K562 (cell line): ENCODE measurements around the gene ARHGEF40. TPM values are rescaled to one million over a fixed set of nuclear protein-coding genes. Genes with fewer than 3 reads are reported as not detected.
A peak's percentile ranks its signal among the peaks of the same experiment; 100 is the strongest.

Experiments used
- BRF2 ChIP-seq: IDR thresholded peaks from 3 replicates; pipeline ENCODE4 v1.6.1; 2011; ENCODE audit warnings: borderline replicate concordance, mild to moderate bottlenecking; ENCODE audit not compliant: insufficient read length, insufficient read depth
- COPS2 ChIP-seq: fragments of 450-650 bp; conservative IDR thresholded peaks from 2 replicates; pipeline ENCODE4 v1.6.1; 2016; ENCODE audit warnings: mild to moderate bottlenecking, moderate library complexity
- DMBX1 ChIP-seq: fragments of 250-450 bp; sonication (Bioruptor Pico); IDR thresholded peaks from 2 replicates; pipeline ENCODE4 v1.8.0; 2022; ENCODE audit warnings: inconsistent platforms, mild to moderate bottlenecking, moderate library complexity, borderline replicate concordance
- HINFP ChIP-seq: fragments of 450-650 bp; conservative IDR thresholded peaks from 2 replicates; pipeline ENCODE4 v1.6.1; 2016; ENCODE audit warnings: missing genetic modification characterization, low read depth, mild to moderate bottlenecking, control low read depth, missing compliant biosample characterization
- HMGN3 ChIP-seq: IDR thresholded peaks from 2 replicates; pipeline ENCODE4 v1.6.1; 2011; ENCODE audit warnings: borderline replicate concordance, low read depth, mild to moderate bottlenecking, mixed read lengths, low read length; ENCODE audit not compliant: insufficient read length; ENCODE audit errors: extremely low read depth
- IFI16 ChIP-seq: fragments of 250-450 bp; sonication (Bioruptor Pico); IDR thresholded peaks from 2 replicates; pipeline ENCODE4 v2.1.2; 2022; ENCODE audit warnings: mild to moderate bottlenecking, inconsistent platforms
- NCOA6 ChIP-seq: fragments of 450-650 bp; IDR thresholded peaks from 2 replicates; pipeline ENCODE4 v1.6.1; 2017; ENCODE audit warnings: mild to moderate bottlenecking
- NR4A1 ChIP-seq, 2 experiments: fragments of 250-450 bp in 1 of 2; fragments of 450-650 bp in 1 of 2; sonication (Bioruptor Pico) in 1 of 2; IDR thresholded peaks; 2 replicates each; pipeline versions ENCODE4 v1.4.0 to v1.6.1; 2016 to 2020; ENCODE audit warnings: mild to moderate bottlenecking in 2 of 2, missing compliant biosample characterization in 1 of 2, missing genetic modification characterization in 1 of 2, moderate library complexity in 1 of 2
- OTX1 ChIP-seq: fragments of 450-650 bp; formaldehyde crosslinking; IDR thresholded peaks from 2 replicates; pipeline ENCODE4 v1.4.0; 2022; ENCODE audit warnings: mild to moderate bottlenecking
- POLR2G ChIP-seq: fragments of 200-400 bp; formaldehyde crosslinking; IDR thresholded peaks from 2 replicates; pipeline ENCODE4 v1.6.1; 2017; ENCODE audit warnings: low read depth, mild to moderate bottlenecking, antibody characterized with exemption, low read length, moderate library complexity
- POU5F1 ChIP-seq: fragments of 150-350 bp; IDR thresholded peaks from 2 replicates; pipeline ENCODE4 v1.6.1; 2014; ENCODE audit warnings: borderline replicate concordance, low read length, low read depth, mild to moderate bottlenecking; ENCODE audit not compliant: partially characterized antibody
- SPI1 ChIP-seq: IDR thresholded peaks from 2 replicates; pipeline ENCODE4 v1.6.1; 2011; ENCODE audit warnings: low read depth, low read length, control low read depth, borderline replicate concordance
- ZBTB8A ChIP-seq: fragments of 450-650 bp; IDR thresholded peaks from 2 replicates; pipeline ENCODE4 v1.6.1; 2018; ENCODE audit warnings: mild to moderate bottlenecking, moderate library complexity; ENCODE audit not compliant: partially characterized antibody
- ZNF395 ChIP-seq: fragments of 200-800 bp; sonication (Bioruptor generic); IDR thresholded peaks from 2 replicates; pipeline ENCODE4 v1.6.1; 2017; ENCODE audit warnings: missing genetic modification characterization, missing compliant biosample characterization
- polyA plus RNA-seq, 8 experiments: library from polyadenylated mRNA; depleted of rRNA in 4 of 8; stranded (reverse) in 5 of 8; unstranded in 3 of 8; fragments of >200 nt; fragmentation: Nextera tagmentation in 2 of 8; fragmentation: Illumina TruSeq in 1 of 8; extraction: Ambion mirVana in 2 of 8; extraction: Trizol in 1 of 8; gene quantifications; 2 replicates each; pipeline versions ENCODE4 v1.2.1 to v1.2.3, GENCODE V29; 2011 to 2014; ENCODE audit warnings: inconsistent platforms in 1 of 8, missing spikeins in 1 of 8
- total RNA-seq, 7 experiments: library from RNA; depleted of rRNA in 6 of 7; stranded (reverse); fragments of >200 nt in 6 of 7; fragmentation: Illumina TruSeq in 2 of 7; extraction: Trizol in 2 of 7; gene quantifications; 2 replicates each; pipeline versions ENCODE4 v1.2.1 to v1.2.3, GENCODE V29; 2011 to 2021; ENCODE audit warnings: low replicate concordance in 1 of 7
- TF ChIP-seq, protein P1 (sequence below), 3 experiments: fragments of 200-800 bp in 1 of 3; sonication (Bioruptor generic) in 1 of 3; sonication (generic) in 1 of 3; formaldehyde crosslinking in 1 of 3; IDR thresholded peaks; 2 replicates each; pipeline versions ENCODE4 v1.6.1 to v1.8.0; 2016 to 2022; ENCODE audit warnings: mild to moderate bottlenecking in 2 of 3, missing compliant biosample characterization in 2 of 3, missing genetic modification characterization in 2 of 3, missing genetic modification reagents in 1 of 3
- TF ChIP-seq, protein P2 (sequence below): fragments of 250-450 bp; sonication (Bioruptor Pico); IDR thresholded peaks from 2 replicates; pipeline ENCODE4 v1.8.0; 2022; ENCODE audit warnings: moderate library complexity, mild to moderate bottlenecking, inconsistent platforms
- TF ChIP-seq, protein P3 (sequence below): fragments of 250-450 bp; sonication (Bioruptor Pico); IDR thresholded peaks from 2 replicates; pipeline ENCODE4 v1.8.0; 2021; ENCODE audit warnings: moderate library complexity, mild to moderate bottlenecking, inconsistent platforms

The ARHGEF40 gene
- total and polyA plus RNA-seq, 9 of the 15 experiments (the other 6 are each of a cell fraction or from before 2014, with no cell fraction given): 0.42 to 6.3 (median 3.8) TPM

- TF ChIP-seq, protein P1, sequence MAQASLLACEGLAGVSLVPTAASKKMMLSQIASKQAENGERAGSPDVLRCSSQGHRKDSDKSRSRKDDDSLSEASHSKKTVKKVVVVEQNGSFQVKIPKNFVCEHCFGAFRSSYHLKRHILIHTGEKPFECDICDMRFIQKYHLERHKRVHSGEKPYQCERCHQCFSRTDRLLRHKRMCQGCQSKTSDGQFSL (CRISPR knock-in tag; IDR thresholded peaks at IDR 0.05): peak; percentile 70; the same call in 1 of the 2 replicates
- TF ChIP-seq, protein P1 (tag; IDR thresholded peaks at IDR 0.05): no peak
- TF ChIP-seq NR4A1 (CRISPR knock-in tag; IDR thresholded peaks at IDR 0.05) (no peak), NR4A1 (tag; IDR thresholded peaks at IDR 0.05) (peak; percentile 33; the same call in 1 of the 2 replicates), HINFP (tag) (no peak), POLR2G (peak; percentile 93), IFI16 (no peak), POU5F1 (no peak), HMGN3 (peak; percentile 55), NCOA6 (no peak), OTX1 (CRISPR knock-in tag) (no peak), COPS2 (no peak), DMBX1 (CRISPR knock-in tag) (no peak), SPI1 (no peak), ZNF395 (peak; percentile 76; the same call in 1 of the 2 replicates), BRF2 (no peak), ZBTB8A (no peak)
- TF ChIP-seq, protein P2, sequence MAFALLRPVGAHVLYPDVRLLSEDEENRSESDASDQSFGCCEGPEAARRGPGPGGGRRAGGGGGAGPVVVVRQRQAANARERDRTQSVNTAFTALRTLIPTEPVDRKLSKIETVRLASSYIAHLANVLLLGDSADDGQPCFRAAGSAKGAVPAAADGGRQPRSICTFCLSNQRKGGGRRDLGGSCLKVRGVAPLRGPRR (CRISPR knock-in tag): no peak
- TF ChIP-seq, protein P3, sequence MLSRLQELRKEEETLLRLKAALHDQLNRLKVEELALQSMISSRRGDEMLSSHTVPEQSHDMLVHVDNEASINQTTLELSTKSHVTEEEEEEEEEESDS (CRISPR knock-in tag): no peak
These were observed 33.8 kb downstream of the ARHGEF40 start (continued) for GRCh38 chr14:21103710-21104447.
